Suppressor macrophage (primary cell): ENCODE measurements around the gene ARHGAP42.
"Not testable (repeated sequence)": the region's sequence is repeated elsewhere in the genome, so short reads cannot be mapped to it uniquely, and the experiment has no call there.

Experiments used
- DNase-seq, 4 experiments: peaks; one replicate each; pipeline ENCODE4 v3.0.0-alpha.2; 2020 to 2022

Gene ARHGAP42

DNA sequence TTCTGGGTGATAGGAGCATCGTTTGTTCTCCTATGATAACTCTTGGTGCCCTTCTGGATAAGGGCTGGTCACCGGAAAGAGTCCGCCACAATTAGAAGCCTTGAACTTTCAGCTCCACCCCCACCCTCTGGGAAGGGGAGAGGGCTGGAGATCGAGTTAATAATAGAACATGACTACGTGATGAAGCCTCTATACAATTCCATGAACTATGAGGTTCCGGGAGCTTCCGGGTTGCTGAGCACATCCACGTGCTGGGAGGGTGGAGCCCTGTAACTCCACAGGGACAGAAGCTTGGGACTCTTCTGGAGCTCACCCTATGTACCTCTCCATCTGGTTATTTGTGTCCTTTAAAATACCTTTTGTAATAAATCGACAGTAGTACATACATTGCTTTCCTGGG is 40.3 kb downstream of the ARHGAP42 start:
- no peak for DNase-seq

GRCh38 chr11:100730266-100730665 is 43.2 kb downstream of the ARHGAP42 start:
- DNase-seq, result no peak

- no peak for DNase-seq
These were observed 44.4 kb downstream of the ARHGAP42 start for GRCh38 chr11:100731471-100731870.

DNA sequence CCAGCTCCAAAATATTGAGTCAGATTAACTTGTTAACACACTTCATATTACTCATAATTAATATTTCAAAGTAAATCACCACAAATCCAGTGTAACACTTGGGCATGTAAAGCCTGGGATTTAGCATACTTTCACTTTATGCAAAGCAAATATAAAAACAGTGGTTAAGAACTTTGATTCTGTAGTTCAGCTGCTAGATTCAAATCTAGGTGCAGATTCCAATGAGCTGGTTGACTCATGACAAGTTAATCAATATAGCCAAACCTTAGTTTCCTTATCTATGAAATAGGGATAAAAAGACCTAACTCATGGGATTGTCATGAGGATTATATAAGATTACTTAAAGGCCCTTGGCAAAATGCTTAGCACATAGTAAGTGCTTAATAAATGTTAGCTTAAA is 45.9 kb downstream of the ARHGAP42 start:
- no peak for DNase-seq

DNA sequence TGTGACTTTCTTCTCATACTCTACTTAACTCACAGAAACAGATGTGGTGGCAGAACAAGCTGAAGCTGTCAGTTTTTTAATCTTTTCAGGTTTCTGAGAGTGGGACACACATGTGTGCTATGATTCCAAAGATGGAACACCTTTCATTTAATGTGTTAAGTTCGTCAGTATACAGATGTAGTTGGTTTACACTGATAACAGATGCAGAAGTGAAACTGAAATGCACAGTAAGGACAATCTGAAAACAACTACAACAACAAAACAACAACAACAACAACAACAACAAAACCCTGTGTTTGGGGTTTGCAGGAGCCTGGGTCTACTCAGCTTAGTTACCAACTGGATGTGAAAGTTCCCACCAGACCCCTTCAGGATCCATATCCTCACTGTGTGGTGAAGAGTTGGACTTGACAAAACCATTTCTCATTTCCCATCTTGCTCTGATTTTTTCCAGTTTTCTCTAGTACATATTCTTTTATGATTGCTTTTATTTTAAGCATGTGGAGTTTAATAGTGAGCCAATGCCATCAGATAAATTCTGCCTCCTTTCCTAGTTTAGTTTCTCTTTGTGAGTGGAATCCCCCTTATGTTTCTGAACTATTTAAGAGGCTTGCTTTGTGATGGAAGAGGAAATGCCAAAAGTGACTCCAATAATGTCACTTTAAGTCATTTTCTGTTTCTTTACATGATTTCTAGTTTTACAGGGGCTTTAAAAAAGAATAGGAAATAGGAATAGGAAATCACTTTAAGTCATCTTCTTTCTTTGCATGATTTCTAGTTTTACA is 47.8 kb downstream of the ARHGAP42 start:
- no peak for DNase-seq

DNA sequence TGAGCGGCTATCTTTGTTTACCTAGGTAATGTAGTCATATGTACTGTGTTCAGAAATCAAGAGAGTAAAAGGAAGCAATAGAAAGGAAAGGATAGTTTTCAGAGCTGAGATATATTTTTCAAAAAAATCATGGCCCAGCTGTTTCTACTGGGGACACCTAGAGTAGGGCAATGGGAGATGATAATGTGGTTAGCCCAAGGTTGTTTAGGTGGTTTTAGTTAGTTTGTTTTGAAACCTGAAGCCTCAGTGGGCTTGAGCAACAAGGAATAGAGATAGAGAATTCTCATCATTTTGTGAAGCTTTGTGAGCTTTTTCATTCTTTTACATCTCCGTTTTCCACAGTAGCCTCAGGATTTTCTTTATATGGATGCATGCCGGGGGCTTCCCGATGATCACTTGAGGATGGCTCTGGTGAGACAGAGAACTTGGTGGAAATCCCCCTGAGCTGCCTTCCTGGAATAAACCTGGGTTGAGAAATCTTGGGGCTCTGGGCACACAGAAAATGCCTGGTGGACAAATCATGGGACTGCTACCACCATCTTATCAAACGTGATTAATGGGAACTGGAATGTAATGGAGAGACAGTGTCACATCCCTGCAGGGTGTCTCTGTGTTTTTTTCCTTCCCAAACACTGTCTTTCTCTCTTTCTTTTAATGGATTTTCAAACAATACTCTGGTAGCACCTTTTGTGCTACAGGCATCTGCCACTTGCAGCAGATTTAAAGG is 49.0 kb downstream of the ARHGAP42 start:
- no peak for DNase-seq

DNA sequence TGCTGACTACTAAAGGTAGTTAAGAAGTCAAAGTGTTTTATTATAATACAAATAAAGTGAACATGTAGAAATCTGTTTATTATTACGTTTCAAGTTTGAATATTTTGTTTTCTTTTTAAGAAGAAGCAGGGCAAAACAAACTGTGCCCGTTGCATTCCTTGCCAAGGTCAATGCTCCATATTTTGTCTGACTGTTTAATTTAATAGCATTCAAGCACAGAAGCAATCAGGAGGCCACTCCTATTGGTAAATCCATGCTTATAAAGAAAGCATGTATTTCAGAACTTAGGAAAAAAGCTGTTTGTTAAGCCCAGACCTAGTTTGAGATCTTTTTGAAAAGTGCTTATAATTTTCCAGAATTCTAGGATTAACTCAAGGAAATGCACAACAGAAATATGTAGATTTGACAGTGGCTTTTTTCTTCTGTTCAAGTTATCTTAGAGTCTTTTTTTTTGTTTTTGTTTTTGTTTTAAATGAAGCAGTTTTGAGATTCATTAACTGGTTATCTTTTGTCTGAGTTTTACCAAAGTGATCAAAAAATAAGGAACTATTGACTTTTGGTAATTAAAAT is 51.7 kb downstream of the ARHGAP42 start:
- no peak for DNase-seq

DNA sequence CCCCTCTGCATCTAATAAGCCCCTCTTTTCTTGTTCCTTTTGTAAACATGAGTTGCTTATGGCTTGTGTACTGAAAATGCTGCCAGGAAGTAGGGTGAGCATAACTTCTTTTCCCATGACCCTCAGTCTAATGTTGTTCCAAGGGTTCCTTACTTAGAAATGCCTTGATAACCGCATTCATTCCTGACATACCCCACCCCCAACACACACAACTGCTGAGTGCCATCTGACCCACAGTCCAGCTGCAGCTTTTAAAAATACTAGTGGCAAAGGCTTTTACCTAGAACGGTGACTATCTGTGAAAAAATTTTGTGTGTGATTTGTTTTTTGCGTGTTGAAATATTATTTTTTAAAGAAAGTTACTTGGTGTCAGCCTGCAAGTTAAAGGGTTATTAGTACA is 52.6 kb downstream of the ARHGAP42 start:
- DNase-seq, result no peak

DNA sequence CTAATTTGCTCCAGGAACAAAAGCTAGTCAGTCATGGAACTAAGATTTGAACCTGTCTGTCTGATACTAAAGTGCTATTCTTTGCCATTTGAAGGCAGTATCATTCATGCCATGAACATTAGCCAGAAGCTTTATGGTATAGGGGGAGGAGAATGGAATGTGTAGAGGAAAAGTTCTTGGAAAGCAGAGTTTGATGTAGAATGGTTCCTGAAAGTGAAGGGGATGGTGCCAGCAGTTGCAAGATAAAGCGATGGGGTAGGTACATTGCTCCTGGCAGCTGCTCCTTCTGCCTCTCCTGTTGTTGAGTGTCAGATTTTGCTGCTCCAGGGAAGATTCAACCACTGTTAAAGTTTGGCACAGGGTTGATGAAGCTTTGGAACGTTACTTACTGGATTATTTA is 53.4 kb downstream of the ARHGAP42 start:
- no peak for DNase-seq

GRCh38 chr11:100741866-100742625 is 55.0 kb downstream of the ARHGAP42 start:
- DNase-seq, result peak; percentile 3 to 52 (median 21)

- no peak for DNase-seq
These were observed 59.4 kb downstream of the ARHGAP42 start for GRCh38 chr11:100746448-100746847.

DNA sequence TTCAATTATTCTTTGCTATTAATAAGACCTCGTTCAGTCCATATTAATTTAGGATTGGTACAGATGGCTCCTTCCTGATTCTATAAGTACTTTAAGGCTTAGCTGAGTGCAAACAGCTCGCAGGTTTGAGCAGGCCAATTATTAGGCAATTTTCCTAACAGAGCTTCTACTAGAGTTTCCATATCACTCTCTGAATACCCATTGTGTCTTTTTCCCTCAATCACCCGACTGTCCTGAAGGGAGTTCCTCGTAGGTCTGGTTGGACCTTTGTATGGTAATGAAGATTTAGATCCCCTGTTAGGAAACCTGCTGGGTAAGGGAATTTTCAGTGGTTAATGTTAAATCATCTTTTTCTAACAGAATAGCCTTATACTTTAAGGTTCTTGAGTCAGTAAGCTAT is 61.1 kb downstream of the ARHGAP42 start:
- no peak for DNase-seq

DNA sequence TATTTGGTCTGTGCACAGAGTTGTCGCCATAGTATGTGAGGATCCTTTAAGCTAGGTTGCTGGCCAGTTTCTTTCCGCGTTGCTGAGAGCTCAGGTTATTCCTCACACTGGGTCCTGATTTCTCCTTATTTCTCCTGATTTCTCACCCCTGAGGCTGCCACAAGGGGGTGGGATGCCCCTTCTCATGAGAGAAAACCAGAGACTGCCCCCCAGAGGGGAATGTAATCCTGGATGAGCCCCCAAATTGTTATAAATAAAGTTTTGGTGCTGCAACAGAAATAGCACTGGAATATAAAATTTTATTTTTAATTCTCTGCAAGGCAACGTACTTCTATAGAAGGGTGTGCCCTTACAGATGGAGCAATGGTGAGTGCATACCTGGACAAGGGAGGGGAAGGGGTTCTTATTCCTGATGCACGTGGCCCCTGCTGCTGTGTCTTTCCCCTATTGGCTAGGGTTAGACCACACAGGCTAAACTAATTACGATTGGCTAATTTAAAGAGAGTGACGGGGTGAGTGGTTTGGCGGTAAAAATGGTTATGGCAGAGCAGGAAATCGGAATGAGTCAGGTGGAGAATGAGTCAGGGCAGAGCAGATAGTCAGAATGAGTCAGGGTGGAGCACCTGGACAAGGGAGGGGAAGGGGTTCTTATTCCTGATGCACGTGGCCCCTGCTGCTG is 62.9 kb downstream of the ARHGAP42 start:
- DNase-seq, result not testable (repeated sequence)

DNA sequence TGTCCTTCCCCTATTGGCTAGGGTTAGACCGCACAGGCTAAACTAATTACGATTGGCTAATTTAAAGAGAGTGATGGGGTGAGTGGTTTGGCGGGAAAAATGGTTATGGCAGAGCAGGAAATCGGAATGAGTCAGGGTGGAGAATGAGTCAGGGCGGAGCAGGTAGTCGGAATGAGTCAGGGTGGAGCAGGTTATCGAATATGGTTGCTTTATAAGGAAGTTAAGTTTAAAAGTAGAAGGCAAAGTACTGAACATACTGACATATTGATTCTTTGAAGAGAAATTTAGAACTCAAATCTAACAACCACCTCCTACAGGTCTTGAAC is 63.4 kb downstream of the ARHGAP42 start:
- DNase-seq, result not testable (repeated sequence)

GRCh38 chr11:100752371-100753171 is 65.5 kb downstream of the ARHGAP42 start:
- no peak for DNase-seq

- DNase-seq, result no peak
These were observed 66.1 kb downstream of the ARHGAP42 start for GRCh38 chr11:100753172-100753543.

DNA sequence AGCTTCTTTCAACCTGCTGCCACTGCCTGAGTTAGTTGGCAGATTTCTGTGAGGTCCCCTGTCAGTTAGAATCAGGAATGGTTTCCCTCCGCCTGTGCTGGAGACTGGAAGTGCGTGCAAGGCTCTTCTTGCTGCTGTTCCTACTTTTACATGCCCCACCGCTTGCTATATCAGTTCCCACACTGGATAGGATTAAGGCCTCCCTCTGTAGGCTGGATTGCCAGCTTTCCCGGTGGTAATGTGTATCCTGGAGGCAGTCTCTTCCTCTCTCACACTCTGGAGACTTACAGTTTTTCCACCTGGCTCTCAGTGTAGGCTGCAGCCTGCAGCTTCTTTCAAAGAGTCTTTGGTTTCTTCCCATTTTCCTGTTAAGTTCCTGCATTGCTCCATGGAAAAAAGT is 66.5 kb downstream of the ARHGAP42 start:
- no peak for DNase-seq

DNA sequence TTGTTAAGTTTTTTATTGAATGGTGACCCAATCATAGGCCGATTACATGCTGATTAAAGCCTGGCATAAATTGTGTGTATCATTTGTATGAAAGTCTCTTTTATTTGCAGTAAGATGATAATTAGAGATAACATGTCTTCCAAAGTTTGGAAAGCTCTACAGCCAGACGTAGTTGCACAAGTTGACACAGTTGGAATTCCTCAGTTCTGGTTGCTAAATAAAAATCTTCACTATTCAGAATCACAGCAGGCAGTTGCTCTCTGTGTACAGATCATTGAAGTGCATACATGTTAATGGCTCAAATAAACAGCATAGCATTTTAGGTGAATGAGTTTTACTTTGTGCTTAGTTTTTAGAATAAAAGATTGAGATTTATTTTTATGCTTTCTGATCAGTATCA is 69.5 kb downstream of the ARHGAP42 start:
- no peak for DNase-seq

DNA sequence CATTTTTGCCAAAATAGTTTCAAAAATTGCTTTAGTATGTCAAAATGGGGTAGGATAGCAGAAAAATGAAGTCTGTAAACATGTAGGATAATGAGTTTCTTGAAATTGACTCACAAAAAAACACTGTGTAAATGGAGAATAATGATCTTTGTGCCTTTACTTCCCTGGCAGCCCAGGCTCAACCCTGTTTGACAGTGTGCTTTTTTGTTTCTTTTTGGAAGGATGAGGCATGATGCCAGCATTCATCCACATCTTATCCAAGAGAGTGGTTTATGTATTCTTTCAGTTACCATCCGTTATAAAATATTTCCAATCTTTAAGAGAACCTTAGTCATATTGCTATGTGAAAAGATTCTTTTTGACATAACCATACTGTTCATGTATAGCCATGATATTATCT is 70.6 kb downstream of the ARHGAP42 start:
- no peak for DNase-seq

GRCh38 chr11:100759106-100759505 is 72.0 kb downstream of the ARHGAP42 start:
- no peak for DNase-seq

DNA sequence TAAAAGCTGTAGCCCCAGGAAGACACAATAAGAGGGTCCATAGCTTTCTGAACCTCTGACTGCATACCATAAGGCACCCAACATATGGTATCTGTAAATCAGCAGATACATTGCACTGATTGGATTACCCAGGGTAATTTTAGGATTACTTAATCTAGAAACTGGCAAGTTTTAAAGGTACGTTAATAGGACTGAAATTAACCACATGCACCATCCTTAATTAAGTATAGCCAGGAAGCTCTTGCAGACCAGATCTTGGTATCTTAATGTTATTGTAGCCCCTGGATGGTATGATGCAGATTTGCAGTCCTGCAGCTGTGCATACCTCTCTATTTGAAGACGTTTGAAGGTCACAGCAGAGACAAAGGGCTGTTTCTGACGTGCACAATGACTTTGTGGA is 72.8 kb downstream of the ARHGAP42 start:
- no peak for DNase-seq

DNA sequence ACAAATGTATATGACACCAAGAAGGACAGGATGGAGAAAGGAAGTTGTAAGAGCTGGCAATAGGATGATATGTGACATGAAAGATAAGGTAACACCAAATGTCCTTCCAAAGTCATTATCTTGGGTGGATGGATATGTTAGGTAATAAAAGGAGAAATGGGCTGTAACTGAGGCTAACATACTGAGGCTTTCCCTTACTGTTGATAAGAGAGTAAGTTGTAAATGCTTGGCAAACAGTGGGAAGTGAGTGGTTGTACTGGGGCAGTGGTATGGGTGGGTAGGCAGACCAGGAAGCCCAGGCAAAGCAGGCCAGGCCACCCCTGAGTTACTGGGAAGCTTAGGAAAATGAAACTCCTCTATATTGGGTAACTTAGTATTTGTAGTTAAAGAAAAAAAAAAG is 73.7 kb downstream of the ARHGAP42 start:
- no peak for DNase-seq
